Activated naive CD4-positive, alpha-beta T cell treated with anti-CD3 and anti-CD28 coated beads, Interleukin-2, amount 50 U/mL, for 24 hours (primary cell): ENCODE measurements around the gene INSRR.
A peak's percentile ranks its signal among the peaks of the same experiment; 100 is the strongest.

Experiments
- H3K27ac Mint-ChIP-seq: one replicate; pipeline ENCODE4 v1.8.0; 2021; ENCODE audit warnings: mild to moderate bottlenecking, mixed read lengths
- H3K27me3 Mint-ChIP-seq: one replicate; pipeline ENCODE4 v1.8.0; 2021; ENCODE audit warnings: mixed read lengths
- H3K36me3 Mint-ChIP-seq: one replicate; pipeline ENCODE4 v1.8.0; 2021; ENCODE audit warnings: mixed read lengths
- H3K4me1 Mint-ChIP-seq: one replicate; pipeline ENCODE4 v1.8.0; 2021; ENCODE audit warnings: mixed read lengths
- H3K4me3 Mint-ChIP-seq: one replicate; pipeline ENCODE4 v1.8.0; 2021; ENCODE audit warnings: mild to moderate bottlenecking, mixed read lengths
- H3K9me3 Mint-ChIP-seq: one replicate; pipeline ENCODE4 v1.8.0; 2021; ENCODE audit warnings: mixed read lengths

The INSRR gene

DNA sequence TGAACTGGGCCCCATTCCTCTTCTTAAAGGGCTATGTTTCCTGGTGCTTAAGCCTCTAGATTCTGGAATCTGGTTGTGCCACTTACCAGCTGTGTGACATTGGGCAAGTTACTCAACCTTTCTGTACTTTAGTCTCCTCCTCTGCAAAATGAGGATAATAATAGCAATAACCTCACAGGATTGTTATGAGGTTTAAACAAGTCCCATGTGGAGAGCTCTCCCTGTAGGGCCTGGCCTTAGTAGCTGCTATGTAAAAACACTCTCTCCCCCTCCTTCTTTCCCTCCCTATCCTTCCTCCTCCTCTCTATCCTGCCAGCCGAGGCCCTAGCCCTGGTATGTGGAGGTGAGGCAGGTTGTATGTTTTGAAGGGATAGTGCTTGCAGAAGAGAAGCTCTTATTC is 26.4 kb upstream of the INSRR start:
- Mint-ChIP-seq H3K4me3 (no peak overlapping the region), H3K27ac (no peak overlapping the region), H3K9me3 (no peaks in the 10 kb centered on the region), H3K4me1 (no peaks in the 10 kb centered on the region), H3K27me3 (peaks cover 20% of the 10 kb centered on the region), H3K36me3 (no peaks in the 10 kb centered on the region)

DNA sequence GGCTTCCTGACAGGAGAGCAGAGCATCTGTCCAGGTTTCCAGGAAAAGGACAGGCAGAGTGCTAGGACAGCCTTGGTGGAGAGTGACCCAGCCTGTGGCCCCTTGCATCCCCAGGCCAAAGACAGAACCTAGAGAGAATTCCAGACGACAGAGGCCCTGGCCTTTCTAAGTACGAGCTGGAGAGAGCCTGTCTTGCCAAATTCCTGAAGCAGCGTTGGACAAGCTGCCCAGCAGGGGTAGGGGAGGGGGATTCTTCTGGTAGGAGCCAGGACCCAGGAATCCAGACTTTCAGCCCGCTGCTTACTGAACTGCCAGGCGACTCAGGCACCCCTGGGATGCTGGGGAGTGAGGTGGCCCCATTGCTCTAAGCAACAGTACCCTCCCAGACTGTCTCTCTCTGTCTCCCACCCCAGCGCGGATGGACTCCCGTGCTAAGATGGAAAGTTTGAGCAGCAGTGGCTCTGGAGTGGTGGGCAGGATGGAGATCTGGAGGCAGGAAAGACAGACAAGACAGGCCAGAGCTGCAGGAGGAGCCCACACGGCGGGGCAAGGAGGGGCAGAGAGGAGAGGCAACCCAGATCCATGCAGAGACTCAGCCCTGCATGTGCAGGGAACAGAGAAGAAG is 25.8 kb upstream of the INSRR start:
- no peaks in the 10 kb centered on the region for H3K9me3 Mint-ChIP-seq
- H3K4me1 Mint-ChIP-seq: no peaks in the 10 kb centered on the region
- H3K4me3 Mint-ChIP-seq: no peak overlapping the region
- peaks cover 20% of the 10 kb centered on the region for H3K27me3 Mint-ChIP-seq
- no peaks in the 10 kb centered on the region for H3K36me3 Mint-ChIP-seq
- H3K27ac Mint-ChIP-seq: no peak overlapping the region

DNA sequence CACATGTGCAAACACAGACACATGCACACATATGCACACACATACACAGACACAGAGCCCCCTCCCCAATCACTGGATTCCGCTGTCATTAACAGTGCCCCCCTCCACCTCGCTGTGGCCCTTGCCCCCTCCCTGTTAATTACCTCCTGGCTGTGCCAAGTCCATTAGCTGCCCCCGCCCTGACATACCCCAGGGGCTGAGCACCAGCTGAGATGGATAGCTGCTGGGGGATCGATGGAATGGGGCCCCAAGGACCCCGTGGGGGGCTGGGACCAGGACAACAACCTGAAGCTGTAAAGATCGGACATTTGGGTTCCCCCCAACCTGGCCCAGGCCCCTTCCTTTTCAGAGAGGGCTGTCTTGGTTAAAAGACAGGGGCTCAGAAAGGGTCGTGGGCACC is 25.0 kb upstream of the INSRR start:
- H3K4me1 Mint-ChIP-seq: no peaks in the 10 kb centered on the region
- H3K9me3 Mint-ChIP-seq: no peaks in the 10 kb centered on the region
- no peak overlapping the region for H3K4me3 Mint-ChIP-seq
- no peak overlapping the region for H3K27ac Mint-ChIP-seq
- H3K27me3 Mint-ChIP-seq: peaks cover 16% of the 10 kb centered on the region
- no peaks in the 10 kb centered on the region for H3K36me3 Mint-ChIP-seq

DNA sequence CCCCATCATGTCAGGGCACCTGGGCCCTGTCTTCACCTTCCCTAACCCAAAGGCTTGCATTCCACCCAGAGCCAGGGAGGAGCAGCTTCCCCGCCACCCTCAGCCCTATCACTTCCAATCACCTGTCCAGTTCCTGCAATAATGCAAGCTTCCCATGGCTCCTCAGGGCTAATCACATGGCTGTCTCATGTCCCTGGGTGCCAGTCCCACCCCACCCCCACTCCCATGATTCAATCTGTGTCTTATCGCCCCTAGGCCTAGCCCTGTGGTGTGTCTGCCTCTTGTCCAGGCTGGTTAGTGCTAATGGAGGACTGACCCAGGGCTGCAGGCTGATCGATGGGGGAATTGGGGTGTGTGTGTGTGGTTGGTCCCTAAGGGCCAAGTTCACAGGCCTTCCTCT is 23.6 kb upstream of the INSRR start:
- H3K4me1 Mint-ChIP-seq: no peaks in the 10 kb centered on the region
- no peak overlapping the region for H3K27ac Mint-ChIP-seq
- no peaks in the 10 kb centered on the region for H3K9me3 Mint-ChIP-seq
- H3K4me3 Mint-ChIP-seq: no peak overlapping the region
- H3K27me3 Mint-ChIP-seq: peaks cover 13% of the 10 kb centered on the region
- no peaks in the 10 kb centered on the region for H3K36me3 Mint-ChIP-seq

DNA sequence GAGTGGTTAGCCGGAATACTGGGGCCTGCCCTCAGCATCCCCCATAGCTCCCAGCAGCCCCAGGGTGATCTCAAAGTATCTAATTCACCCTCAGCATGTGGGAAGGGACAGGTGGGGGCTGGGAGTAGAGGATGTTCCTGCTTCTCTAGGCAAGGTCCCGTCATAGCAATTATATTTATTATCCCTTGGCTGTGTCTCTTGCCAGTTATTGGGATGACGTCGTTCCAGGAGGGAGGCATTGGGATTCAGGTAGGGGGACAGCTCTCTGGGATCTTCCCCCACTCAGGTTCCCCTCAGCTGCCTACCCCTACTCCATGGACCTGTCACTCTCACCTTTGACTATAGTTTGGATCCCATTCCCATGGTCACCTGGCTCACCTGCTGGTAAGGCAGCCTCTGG is 22.7 kb upstream of the INSRR start:
- H3K27me3 Mint-ChIP-seq: peaks cover 9% of the 10 kb centered on the region
- no peaks in the 10 kb centered on the region for H3K4me1 Mint-ChIP-seq
- H3K27ac Mint-ChIP-seq: no peak overlapping the region
- no peaks in the 10 kb centered on the region for H3K36me3 Mint-ChIP-seq
- H3K4me3 Mint-ChIP-seq: no peak overlapping the region
- H3K9me3 Mint-ChIP-seq: no peaks in the 10 kb centered on the region

DNA sequence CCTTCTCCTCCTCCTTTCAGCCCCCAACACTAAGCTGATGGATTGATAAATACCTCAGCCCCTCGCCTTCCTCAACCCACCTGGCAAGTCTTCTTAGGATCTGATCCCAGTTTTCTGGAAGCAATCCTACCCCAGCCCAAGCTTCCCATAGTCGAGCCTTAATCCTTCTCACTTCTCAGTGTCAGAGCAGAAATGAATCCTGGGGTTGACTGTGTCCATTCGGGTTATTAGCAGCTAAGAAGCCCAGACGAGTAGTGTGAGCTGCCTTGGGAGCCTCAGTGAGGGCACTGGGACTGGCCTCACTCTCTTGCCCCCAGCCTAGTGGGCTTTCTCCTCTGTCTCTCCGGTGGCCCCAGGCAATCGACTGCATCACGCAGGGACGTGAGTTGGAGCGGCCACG is 22.2 kb upstream of the INSRR start:
- H3K4me3 Mint-ChIP-seq: no peak overlapping the region
- peaks cover 5% of the 10 kb centered on the region for H3K27me3 Mint-ChIP-seq
- no peaks in the 10 kb centered on the region for H3K36me3 Mint-ChIP-seq
- peak overlapping the region; percentile 31 for H3K27ac Mint-ChIP-seq
- H3K9me3 Mint-ChIP-seq: no peaks in the 10 kb centered on the region
- no peaks in the 10 kb centered on the region for H3K4me1 Mint-ChIP-seq

DNA sequence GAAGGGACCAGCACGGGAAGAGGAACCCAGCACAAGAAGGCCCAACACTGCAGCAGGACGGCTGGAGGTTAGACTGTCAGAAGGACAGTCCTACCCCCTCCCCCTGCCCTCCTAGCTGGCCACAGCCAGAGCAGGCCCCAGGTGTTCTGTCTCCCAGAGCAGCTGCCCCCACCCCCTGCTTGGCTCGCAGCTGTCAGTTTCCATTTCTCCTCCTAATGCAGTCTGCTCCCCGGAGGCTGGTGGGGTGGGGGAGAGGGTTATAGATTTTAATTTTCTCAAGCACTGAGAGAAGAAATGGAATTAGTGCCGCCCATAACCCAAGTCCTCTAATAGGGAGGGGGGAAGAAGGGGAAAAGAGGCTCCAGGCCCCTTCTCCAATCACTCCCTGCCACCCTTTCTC is 21.6 kb upstream of the INSRR start:
- Mint-ChIP-seq H3K27ac (no peak overlapping the region), H3K9me3 (no peaks in the 10 kb centered on the region), H3K27me3 (peaks cover 5% of the 10 kb centered on the region), H3K36me3 (no peaks in the 10 kb centered on the region), H3K4me3 (no peak overlapping the region), H3K4me1 (no peaks in the 10 kb centered on the region)

DNA sequence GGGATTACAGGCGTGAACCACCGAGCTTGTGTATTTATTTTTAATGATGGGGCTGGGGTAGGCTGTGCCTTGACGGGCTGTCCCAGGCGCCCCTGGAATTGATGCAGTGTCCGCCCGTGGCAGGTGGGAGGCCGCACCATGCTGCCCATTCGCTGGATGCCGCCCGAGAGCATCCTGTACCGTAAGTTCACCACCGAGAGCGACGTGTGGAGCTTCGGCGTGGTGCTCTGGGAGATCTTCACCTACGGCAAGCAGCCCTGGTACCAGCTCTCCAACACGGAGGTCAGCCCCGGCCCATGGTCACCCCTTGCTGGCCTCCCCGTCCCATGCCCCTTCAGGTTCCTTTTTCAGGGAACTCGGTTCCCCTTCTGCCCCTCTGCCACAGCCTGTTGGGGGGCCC is 21.0 kb upstream of the INSRR start:
- Mint-ChIP-seq H3K4me3 (no peak overlapping the region), H3K9me3 (no peaks in the 10 kb centered on the region), H3K36me3 (no peaks in the 10 kb centered on the region), H3K4me1 (no peaks in the 10 kb centered on the region), H3K27ac (no peak overlapping the region), H3K27me3 (peaks cover 6% of the 10 kb centered on the region)

DNA sequence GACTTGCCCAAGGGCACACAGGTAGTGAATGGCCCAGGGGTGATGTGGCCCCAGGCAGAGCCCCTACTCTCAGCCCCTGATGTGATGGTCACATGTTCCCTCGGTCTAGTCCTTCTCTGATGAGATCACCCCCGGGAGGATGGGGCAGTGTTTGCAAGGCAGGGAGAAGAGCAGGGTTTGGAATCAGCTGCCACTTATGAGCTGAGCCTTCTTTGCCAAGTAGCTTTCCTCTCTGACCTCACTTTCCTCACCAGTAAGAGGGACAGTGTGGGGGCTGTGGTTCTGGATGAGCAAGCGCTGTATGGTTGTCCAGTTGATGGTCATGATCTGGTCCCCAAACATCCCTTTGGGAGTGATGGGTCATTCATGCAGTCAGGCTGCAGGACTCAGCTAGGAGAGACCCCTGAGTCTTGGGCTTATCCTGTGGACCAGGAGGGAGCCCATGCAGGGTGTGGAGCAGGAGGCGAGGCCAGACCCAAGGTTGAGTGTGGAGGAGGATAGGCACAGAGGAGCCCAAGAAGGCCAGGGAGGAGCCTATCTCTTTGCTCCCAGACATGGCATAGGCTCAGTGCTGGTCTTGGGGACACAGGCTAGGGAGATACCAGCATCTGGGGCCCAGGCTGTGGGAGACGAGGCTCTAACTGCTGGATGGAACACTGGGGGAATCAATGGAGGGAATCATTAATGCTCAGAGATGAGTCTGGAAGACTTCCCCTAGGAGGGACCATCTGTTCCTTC is 18.7 kb upstream of the INSRR start:
- Mint-ChIP-seq H3K4me1 (no peaks in the 10 kb centered on the region), H3K27ac (no peak overlapping the region), H3K9me3 (no peaks in the 10 kb centered on the region), H3K27me3 (peaks cover 8% of the 10 kb centered on the region), H3K4me3 (no peak overlapping the region), H3K36me3 (no peaks in the 10 kb centered on the region)

DNA sequence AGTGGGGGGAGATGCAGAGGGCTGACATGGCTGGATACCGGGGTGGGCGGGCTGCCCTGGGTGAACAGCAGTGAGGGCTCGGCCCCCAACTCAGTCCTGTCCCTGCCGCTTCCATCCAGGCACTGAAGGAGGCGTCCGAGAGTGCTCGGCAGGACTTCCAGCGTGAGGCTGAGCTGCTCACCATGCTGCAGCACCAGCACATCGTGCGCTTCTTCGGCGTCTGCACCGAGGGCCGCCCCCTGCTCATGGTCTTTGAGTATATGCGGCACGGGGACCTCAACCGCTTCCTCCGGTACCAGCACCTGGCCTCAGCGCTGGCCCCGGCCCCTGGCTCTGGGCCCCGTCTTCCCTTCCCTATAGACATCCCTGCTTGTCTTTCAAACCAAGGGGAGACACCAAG is 17.4 kb upstream of the INSRR start:
- Mint-ChIP-seq H3K4me1 (no peaks in the 10 kb centered on the region), H3K4me3 (no peak overlapping the region), H3K9me3 (no peaks in the 10 kb centered on the region), H3K27ac (no peak overlapping the region), H3K27me3 (peaks cover 5% of the 10 kb centered on the region), H3K36me3 (no peaks in the 10 kb centered on the region)

DNA sequence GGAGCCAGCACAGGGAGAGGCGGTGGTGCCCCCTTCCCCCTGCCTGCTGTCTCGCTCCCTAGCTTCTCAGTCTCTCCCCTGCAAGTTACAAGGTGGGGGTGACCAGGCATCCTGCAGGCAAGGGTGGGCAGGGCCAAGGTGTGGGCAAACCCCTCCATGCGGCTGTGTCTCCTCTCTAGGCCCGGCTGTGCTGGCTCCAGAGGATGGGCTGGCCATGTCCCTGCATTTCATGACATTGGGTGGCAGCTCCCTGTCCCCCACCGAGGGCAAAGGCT is 16.4 kb upstream of the INSRR start:
- Mint-ChIP-seq H3K27me3 (peaks cover 3% of the 10 kb centered on the region), H3K4me1 (no peaks in the 10 kb centered on the region), H3K36me3 (no peaks in the 10 kb centered on the region), H3K4me3 (no peak overlapping the region), H3K27ac (no peak overlapping the region), H3K9me3 (no peaks in the 10 kb centered on the region)

DNA sequence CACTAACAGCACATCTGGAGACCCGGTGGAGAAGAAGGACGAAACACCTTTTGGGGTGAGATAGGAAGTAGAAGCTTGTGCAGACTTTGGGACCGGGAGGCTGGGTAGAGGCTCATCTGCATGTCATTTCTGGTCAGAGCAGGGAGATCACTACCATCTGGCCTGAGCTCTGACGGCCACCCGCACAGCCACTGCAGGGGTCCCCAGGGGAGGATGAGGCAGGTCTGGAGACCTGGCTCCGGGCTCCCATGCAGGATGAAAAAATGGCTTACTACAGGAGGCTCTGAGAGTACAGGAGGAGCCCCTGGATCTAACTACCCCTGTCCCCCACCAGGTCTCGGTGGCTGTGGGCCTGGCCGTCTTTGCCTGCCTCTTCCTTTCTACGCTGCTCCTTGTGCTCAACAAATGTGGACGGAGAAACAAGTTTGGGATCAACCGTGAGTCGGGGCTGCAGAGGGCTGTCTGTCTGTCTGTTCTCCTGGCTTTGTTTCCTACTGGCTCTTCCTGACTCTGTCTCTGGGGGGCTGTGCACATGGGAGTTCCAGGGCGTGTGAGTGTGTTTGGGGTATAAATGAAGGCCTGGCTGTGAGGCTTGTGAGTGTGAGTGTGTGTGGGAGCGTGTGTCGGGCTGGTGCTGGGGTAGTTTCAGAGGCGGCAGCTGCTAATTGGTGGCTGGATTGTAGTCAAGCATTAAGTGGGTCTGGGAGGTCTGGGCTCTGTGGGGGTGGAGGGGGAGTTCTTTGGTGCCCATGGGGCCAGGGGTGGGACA is 15.8 kb upstream of the INSRR start:
- Mint-ChIP-seq H3K36me3 (no peaks in the 10 kb centered on the region), H3K27ac (peak overlapping the region; percentile 56), H3K9me3 (no peaks in the 10 kb centered on the region), H3K4me3 (no peak overlapping the region), H3K4me1 (no peaks in the 10 kb centered on the region), H3K27me3 (peaks cover 3% of the 10 kb centered on the region)

DNA sequence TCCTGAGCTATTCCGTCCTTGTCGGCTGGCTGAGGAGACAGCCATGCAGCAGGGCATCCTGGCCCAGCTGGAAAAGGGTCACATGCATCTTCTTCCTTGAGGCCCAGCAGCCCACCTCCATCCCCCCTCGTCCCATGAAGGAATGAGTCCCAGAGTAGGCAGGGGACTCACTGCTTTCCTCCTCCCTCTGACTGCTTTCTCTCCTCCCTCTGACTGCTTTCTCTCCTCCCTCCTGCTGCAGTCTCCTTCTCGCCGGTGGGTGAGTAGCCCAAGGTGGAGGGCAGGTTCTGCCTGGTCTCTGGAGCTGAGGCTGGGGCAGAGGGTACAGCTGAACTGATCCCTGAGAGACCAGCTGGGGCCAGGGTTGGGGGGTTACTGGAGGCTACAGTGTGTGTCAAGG is 15.2 kb upstream of the INSRR start:
- no peak overlapping the region for H3K4me3 Mint-ChIP-seq
- no peaks in the 10 kb centered on the region for H3K4me1 Mint-ChIP-seq
- H3K9me3 Mint-ChIP-seq: no peaks in the 10 kb centered on the region
- peaks cover 3% of the 10 kb centered on the region for H3K27me3 Mint-ChIP-seq
- H3K36me3 Mint-ChIP-seq: no peaks in the 10 kb centered on the region
- H3K27ac Mint-ChIP-seq: no peak overlapping the region

DNA sequence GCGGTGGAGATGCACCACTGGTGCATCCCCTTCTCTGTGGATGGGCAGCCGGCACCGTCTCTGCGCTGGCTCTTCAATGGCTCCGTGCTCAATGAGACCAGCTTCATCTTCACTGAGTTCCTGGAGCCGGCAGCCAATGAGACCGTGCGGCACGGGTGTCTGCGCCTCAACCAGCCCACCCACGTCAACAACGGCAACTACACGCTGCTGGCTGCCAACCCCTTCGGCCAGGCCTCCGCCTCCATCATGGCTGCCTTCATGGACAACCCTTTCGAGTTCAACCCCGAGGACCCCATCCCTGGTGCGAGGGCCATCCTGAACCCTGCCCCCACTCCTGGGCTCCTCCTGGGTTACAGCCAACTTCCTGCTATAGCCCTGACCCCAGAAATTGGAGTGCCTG is 14.7 kb upstream of the INSRR start:
- H3K4me3 Mint-ChIP-seq: no peak overlapping the region
- no peaks in the 10 kb centered on the region for H3K9me3 Mint-ChIP-seq
- no peak overlapping the region for H3K27ac Mint-ChIP-seq
- no peaks in the 10 kb centered on the region for H3K36me3 Mint-ChIP-seq
- H3K4me1 Mint-ChIP-seq: no peaks in the 10 kb centered on the region
- peaks cover 3% of the 10 kb centered on the region for H3K27me3 Mint-ChIP-seq

DNA sequence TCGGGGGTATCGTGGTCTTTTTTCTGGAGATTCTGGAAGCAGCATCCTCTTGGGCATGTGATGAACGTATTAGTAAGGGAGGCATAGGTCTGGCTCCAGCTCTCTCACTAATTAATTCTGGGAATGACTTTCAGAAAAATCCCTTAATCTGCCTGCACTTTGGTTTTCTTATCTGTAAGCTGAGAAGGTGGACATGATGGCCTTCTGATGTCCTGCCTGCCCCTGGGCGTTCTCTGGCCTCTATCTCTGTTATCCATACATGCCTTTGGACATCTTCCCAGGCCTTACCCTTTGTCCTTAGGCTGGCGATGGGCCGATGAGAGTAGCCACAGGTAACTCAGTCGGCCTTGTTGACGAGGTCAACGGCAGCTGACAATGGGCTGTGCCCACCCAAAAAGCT is 10.5 kb upstream of the INSRR start:
- Mint-ChIP-seq H3K27ac (no peak overlapping the region), H3K27me3 (peaks cover 12% of the 10 kb centered on the region), H3K9me3 (no peaks in the 10 kb centered on the region), H3K4me1 (peaks cover 7% of the 10 kb centered on the region), H3K36me3 (no peaks in the 10 kb centered on the region), H3K4me3 (no peak overlapping the region)

DNA sequence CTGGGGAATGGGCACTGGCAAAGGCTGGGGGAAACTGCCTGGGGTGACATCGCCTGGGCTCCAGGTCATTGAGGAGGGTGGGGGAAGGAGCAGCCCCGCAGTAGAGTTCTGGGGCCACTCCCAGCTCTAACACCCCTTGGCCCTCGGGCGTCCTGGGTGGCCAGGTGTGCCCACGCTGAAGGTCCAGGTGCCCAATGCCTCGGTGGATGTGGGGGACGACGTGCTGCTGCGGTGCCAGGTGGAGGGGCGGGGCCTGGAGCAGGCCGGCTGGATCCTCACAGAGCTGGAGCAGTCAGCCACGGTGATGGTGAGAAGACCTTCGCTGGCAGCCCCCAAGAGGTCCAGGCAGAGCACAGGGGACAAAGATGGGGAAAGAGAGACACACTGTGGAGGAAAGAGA is 9.4 kb upstream of the INSRR start:
- Mint-ChIP-seq H3K27ac (no peak overlapping the region), H3K4me1 (peaks cover 7% of the 10 kb centered on the region), H3K27me3 (peaks cover 22% of the 10 kb centered on the region), H3K36me3 (no peaks in the 10 kb centered on the region), H3K4me3 (no peak overlapping the region), H3K9me3 (no peaks in the 10 kb centered on the region)
